Stimulated activated CD4-positive, alpha-beta T cell treated with anti-CD3 and anti-CD28 coated beads, Interleukin-12 subunit alpha, Interleukin-12 subunit beta, amount 100 ng/mL, for 24 hours (primary cell): ENCODE measurements around the gene KRTAP5-9.
"Not testable (repeated sequence)": the region's sequence is repeated elsewhere in the genome, so short reads cannot be mapped to it uniquely, and the experiment has no call there.

ENCODE experiments used
- DNase-seq, 2 experiments: peaks; one replicate each; pipeline ENCODE4 v3.0.0-alpha.2; 2020; ENCODE audit warnings: low read depth in 2 of 2

Gene KRTAP5-9

DNA sequence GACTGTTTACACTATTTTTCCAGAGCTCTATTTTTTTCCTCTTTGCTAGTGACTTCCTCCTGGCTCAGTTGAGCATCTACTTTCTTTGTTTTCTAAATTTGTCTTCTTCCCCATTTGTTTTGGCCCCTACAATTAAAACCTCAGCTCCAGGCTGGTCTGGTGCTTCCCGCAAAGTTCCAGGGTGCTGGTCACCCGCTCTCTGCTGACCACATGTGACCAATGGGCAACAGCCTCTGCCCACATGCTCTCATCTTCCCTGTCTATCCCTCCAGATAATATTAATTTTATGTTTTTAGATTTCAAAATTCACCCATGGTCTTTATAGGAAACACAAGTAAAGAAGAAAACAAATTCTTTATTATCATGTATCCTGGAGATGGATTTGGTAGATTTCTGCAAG lies 34.7 kb downstream of the KRTAP5-9 start:
- DNase-seq, result not testable (repeated sequence)

DNA sequence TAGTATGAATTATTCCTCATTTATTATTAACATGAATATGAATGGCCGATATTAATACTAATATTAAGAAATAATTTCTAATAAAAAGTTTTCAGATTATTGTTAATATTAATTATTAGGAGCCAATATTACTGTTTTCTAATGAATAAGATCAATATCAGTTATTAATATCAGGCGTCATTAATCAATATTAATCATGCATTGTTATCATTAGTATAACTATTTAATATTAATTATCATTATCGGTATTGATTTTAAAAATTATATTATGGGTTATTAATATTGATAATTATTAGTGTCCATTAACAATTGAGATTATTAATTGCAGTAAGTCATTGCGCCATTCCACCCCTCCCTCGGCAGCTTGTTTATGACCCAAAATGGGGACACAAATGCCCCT lies 37.5 kb downstream of the KRTAP5-9 start:
- not testable (repeated sequence) for DNase-seq

DNA sequence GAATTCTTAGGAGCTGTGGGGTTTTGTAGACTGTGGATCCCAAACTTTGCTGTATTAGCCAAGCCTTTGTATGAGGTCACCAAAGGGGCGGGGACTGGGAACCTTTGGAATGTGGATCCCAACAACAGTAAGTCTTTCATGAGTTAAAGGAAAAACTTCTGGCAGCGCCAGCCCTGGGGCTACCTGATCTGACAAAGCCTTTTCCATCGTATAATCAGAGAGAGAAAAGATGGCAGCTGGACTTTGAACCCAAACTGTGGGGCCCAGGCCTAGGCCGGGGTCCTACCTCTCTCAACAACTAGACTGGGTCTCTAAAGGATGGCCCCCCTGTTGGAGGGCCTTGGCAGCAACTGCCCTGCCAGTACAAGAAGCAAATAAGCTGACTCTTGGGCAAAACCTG lies 40.1 kb downstream of the KRTAP5-9 start:
- DNase-seq, result not testable (repeated sequence)

DNA sequence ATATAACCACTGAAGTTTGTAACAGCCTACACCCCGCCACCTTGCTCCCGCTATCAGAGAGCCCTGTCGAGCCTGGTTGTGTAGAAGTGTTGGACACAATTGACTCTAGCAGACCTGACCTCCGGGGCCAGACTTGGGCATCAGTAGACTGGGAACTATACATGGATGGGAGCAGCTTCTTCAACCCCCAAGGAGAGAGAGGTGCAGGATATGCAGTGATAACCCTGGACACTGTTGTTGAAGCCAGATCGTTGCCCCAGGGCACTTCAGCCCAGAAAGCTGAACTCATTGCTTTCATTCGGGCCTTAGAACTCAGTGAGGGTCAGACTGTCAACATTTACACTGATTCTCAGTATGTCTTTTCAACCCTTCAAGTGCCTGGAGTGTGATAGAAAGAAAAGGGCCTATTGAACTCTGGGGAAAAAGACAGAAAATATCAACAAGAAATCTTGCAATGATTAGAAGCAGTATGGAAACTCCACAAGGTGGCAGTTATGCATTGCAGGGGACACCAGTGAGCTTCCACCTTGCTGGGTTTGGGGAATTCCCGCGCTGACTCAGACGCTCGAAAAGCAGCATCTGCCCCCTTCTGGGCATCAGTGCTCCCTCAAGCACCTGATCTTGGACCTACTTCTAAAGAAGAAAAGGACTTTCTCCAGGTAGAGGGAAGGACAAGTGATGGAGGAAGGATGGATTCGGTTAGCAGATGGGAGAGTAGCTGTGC lies 40.8 kb downstream of the KRTAP5-9 start:
- peak; percentile 35 to 64 for DNase-seq

DNA sequence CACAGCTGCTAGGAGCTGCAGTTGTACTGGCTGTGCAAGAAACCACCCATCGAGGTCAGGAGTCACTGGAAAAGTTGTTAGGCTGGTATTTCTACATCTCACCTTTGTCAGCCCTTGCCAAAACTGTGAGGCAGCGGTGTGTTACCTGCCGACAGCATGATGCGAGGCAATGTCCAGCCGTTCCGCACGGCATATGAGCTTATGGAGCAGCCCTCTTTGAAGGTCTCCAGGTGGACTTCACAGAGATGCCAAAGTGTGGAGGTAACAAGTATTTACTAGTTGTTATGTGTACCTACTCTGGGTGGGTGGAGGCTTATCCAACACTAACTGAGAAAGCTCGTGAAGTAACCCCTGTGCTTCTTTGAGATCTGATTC lies 41.3 kb downstream of the KRTAP5-9 start:
- not testable (repeated sequence) for DNase-seq
